HG03135 (cell line): ENCODE measurements around the gene ADD3.

Experiments
- ATAC-seq: cut with Tn5 transposase; IDR thresholded peaks from one replicate; pipeline ENCODE4 v1.9.1; 2021; ENCODE audit warnings: mild to moderate bottlenecking, moderate library complexity; ENCODE audit not compliant: unreplicated experiment

Gene ADD3

GRCh38 chr10:109998513-109998912 lies 9.3 kb upstream of the ADD3 start:
- ATAC-seq, result no peak

GRCh38 chr10:110002801-110003523 lies 4.8 kb upstream of the ADD3 start:
- no peak for ATAC-seq

GRCh38 chr10:110003524-110003885 lies 4.3 kb upstream of the ADD3 start:
- ATAC-seq, result no peak

- no peak for ATAC-seq
Observed at GRCh38 chr10:110005719-110006118, 2.1 kb upstream of the ADD3 start.

- no peak for ATAC-seq
Observed at GRCh38 chr10:110006358-110007160, 1.2 kb upstream of the ADD3 start.

GRCh38 chr10:110007161-110007700 lies 553 bp upstream of the ADD3 start:
- ATAC-seq, result peak; percentile 35

- peak; percentile 6 for ATAC-seq
Observed at GRCh38 chr10:110008518-110009339, 945 bp downstream of the ADD3 start.

GRCh38 chr10:110009736-110010475 lies 2.1 kb downstream of the ADD3 start:
- ATAC-seq, result no peak

GRCh38 chr10:110010486-110011378 lies 2.9 kb downstream of the ADD3 start:
- no peak for ATAC-seq

GRCh38 chr10:110011681-110012080 lies 3.9 kb downstream of the ADD3 start:
- ATAC-seq, result no peak

- no peak for ATAC-seq
Observed at GRCh38 chr10:110013630-110014293, 6.0 kb downstream of the ADD3 start.

GRCh38 chr10:110016039-110016438 lies 8.3 kb downstream of the ADD3 start:
- no peak for ATAC-seq

- ATAC-seq, result no peak
Observed at GRCh38 chr10:110017052-110017451, 9.3 kb downstream of the ADD3 start.

- ATAC-seq, result no peak
Observed at GRCh38 chr10:110017907-110018306, 10.1 kb downstream of the ADD3 start.

- ATAC-seq, result no peak
Observed at GRCh38 chr10:110020265-110020664, 12.5 kb downstream of the ADD3 start.

- no peak for ATAC-seq
Observed at GRCh38 chr10:110022716-110023504, 15.1 kb downstream of the ADD3 start.

GRCh38 chr10:110023785-110024465 lies 16.1 kb downstream of the ADD3 start:
- no peak for ATAC-seq

- ATAC-seq, result no peak
Observed at GRCh38 chr10:110029450-110029849, 21.7 kb downstream of the ADD3 start.
